Measurements from ENCODE around the gene GUCD1.

Gene GUCD1

GRCh38 chr22:24512043-24512442 is 42.9 kb downstream of the GUCD1 start:
- H3K4me1 Mint-ChIP-seq (ENCODE audit: low read depth) = peaks cover 5% of the 10 kb centered on the region
- H3K36me3 Mint-ChIP-seq = no peaks in the 10 kb centered on the region
- H3K9me3 Mint-ChIP-seq (ENCODE audit: low read depth) = no peaks in the 10 kb centered on the region
- no peak overlapping the region for H3K27ac Mint-ChIP-seq
- H3K4me3 Mint-ChIP-seq = no peak overlapping the region
- no peaks in the 10 kb centered on the region for H3K27me3 Mint-ChIP-seq

DNA sequence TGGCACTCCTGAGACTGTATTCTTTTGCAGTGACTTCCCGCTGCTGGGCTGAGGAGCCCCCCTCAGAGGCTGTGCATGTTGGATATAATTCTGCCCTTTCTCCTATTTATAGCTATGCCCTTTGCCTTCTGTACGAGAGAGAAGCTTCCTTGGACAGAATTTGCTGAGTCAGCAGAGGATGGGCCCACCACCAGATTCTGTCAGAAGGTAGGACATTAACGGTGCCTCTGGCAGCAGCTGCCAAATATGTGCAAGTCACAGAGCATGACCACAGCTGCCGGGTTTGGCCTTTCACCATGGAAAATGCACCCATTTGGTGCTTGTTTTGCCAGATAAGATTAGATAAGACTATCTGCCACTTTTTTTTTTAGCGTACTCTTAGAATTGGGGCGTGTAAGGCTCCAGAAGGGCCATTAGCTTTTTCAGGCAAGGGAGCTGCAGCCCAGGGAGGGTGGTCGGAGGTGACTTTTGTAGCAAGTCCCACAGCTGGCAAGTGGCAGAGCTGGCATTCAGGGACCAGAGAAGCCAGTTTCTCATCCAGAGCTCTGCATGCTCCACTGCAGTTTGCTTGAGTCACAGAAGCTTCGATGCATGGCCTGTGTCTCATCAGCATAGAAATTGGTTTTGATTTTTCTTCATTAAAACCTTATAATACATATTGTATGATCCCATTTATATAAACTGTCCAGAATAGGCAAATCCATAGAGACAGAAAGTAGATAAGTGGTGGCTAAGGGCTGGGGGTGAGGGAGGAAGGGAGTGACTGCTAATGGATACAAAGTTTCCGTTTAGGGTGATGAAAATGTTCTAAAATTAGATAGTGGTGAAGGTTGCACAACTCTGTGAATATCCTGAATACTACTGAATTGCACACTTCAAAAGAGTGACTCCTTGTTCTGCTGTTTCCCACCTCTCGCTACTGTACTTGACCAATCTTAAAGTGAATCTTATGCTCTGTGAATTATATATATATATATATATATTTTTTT is 44.0 kb downstream of the GUCD1 start:
- Mint-ChIP-seq H3K27me3 (no peaks in the 10 kb centered on the region), H3K9me3 (ENCODE audit: low read depth) (no peaks in the 10 kb centered on the region), H3K27ac (no peak overlapping the region), H3K4me1 (ENCODE audit: low read depth) (peaks cover 5% of the 10 kb centered on the region), H3K36me3 (no peaks in the 10 kb centered on the region), H3K4me3 (no peak overlapping the region)

- no peaks in the 10 kb centered on the region for H3K36me3 Mint-ChIP-seq
- H3K4me3 Mint-ChIP-seq = no peak overlapping the region
- H3K9me3 Mint-ChIP-seq (ENCODE audit: low read depth) = no peaks in the 10 kb centered on the region
- H3K4me1 Mint-ChIP-seq (ENCODE audit: low read depth) = peaks cover 11% of the 10 kb centered on the region
- H3K27me3 Mint-ChIP-seq = no peaks in the 10 kb centered on the region
- no peak overlapping the region for H3K27ac Mint-ChIP-seq
Observed at GRCh38 chr22:24507716-24508115, 47.2 kb downstream of the GUCD1 start.

DNA sequence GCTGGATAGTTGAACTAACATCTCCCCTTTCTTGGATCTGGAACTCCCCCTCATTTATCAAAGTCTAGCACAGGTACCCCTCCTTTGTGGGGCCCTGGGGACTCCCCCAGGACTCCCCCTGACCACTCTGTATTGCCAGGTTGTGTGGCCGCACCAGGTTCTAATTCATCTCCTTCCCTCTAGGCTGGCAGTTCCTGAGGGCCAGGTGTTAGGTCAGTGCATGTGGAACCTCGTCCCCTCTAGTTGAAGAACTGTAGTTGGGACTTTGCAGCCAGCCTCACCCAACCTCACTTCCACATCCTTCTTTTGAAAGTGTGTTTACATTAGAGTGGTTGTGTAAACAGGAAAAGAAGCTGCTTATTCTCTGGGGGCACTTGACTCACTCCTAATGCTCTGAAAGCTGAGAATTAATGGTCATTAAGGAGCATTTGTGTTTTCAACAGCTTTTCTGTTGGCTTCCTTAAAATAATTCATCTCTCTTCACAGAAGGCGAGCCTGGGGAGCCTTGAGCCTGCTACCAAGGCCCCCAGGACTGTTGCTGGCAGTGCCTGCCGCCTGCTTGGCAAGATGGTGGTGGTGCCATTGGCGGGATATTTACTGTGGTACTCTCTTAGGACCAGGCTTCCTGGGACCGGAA is 48.0 kb downstream of the GUCD1 start:
- peaks cover 9% of the 10 kb centered on the region for H3K4me1 Mint-ChIP-seq (ENCODE audit: low read depth)
- H3K9me3 Mint-ChIP-seq (ENCODE audit: low read depth) = no peaks in the 10 kb centered on the region
- no peak overlapping the region for H3K4me3 Mint-ChIP-seq
- no peaks in the 10 kb centered on the region for H3K36me3 Mint-ChIP-seq
- no peak overlapping the region for H3K27ac Mint-ChIP-seq
- H3K27me3 Mint-ChIP-seq = no peaks in the 10 kb centered on the region

DNA sequence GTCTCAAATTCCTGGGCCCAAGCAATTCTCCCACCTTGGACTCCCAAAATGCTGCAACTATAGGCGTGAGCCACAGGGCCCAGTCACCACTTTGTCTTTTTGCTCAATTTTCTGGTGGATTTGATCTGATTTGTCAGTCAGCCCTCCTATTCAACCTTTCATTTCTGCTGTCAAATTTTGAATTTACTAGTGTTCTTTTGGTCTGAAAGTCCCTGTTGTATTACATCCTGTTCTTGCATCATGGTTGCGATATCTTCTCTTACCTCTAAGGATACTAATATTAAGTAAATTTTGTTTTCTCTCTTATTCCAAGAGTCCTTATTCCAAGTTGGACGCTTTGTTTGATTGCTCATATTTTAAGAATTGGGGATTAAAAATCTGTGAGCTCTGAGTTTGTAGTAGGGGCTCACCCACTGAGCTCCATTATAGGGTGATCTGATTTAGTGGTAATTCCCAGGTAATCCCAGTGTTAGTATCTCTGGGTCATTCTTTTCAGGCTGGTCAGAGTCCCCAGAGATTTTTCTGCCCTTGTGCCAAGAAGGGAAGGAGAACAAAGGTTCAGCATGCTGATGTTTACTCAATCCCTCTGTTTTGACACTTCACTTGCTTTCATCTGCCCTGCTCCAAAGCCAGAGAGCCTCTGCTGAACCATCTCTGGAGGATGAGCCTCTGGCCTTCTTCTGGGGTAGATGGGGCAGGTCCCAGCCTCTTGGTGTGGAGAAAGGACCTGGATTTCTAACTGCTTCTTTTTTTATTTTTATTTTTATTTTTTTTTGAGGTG is 49.8 kb downstream of the GUCD1 start:
- Mint-ChIP-seq H3K4me3 (no peak overlapping the region), H3K9me3 (ENCODE audit: low read depth) (no peaks in the 10 kb centered on the region), H3K36me3 (no peaks in the 10 kb centered on the region), H3K27me3 (no peaks in the 10 kb centered on the region), H3K27ac (no peak overlapping the region), H3K4me1 (ENCODE audit: low read depth) (peaks cover 6% of the 10 kb centered on the region)

- no peak overlapping the region for H3K27ac Mint-ChIP-seq
- H3K27me3 Mint-ChIP-seq = no peaks in the 10 kb centered on the region
- peaks cover 6% of the 10 kb centered on the region for H3K4me1 Mint-ChIP-seq (ENCODE audit: low read depth)
- no peaks in the 10 kb centered on the region for H3K9me3 Mint-ChIP-seq (ENCODE audit: low read depth)
- no peak overlapping the region for H3K4me3 Mint-ChIP-seq
- no peaks in the 10 kb centered on the region for H3K36me3 Mint-ChIP-seq
Observed at GRCh38 chr22:24504540-24504939, 50.4 kb downstream of the GUCD1 start.

- no peaks in the 10 kb centered on the region for H3K27me3 Mint-ChIP-seq
- peaks cover 7% of the 10 kb centered on the region for H3K4me1 Mint-ChIP-seq (ENCODE audit: low read depth)
- no peaks in the 10 kb centered on the region for H3K36me3 Mint-ChIP-seq
- no peak overlapping the region for H3K27ac Mint-ChIP-seq
- no peak overlapping the region for H3K4me3 Mint-ChIP-seq
- H3K9me3 Mint-ChIP-seq (ENCODE audit: low read depth) = no peaks in the 10 kb centered on the region
Observed at GRCh38 chr22:24503843-24504338, 51.0 kb downstream of the GUCD1 start.

GRCh38 chr22:24503137-24503842 is 51.6 kb downstream of the GUCD1 start:
- no peak overlapping the region for H3K4me3 Mint-ChIP-seq
- peaks cover 13% of the 10 kb centered on the region for H3K4me1 Mint-ChIP-seq (ENCODE audit: low read depth)
- H3K9me3 Mint-ChIP-seq (ENCODE audit: low read depth) = no peaks in the 10 kb centered on the region
- no peak overlapping the region for H3K27ac Mint-ChIP-seq
- H3K27me3 Mint-ChIP-seq = no peaks in the 10 kb centered on the region
- H3K36me3 Mint-ChIP-seq = no peaks in the 10 kb centered on the region

GRCh38 chr22:24502541-24502940 is 52.4 kb downstream of the GUCD1 start:
- Mint-ChIP-seq H3K27ac (no peak overlapping the region), H3K27me3 (no peaks in the 10 kb centered on the region), H3K9me3 (ENCODE audit: low read depth) (no peaks in the 10 kb centered on the region), H3K4me1 (ENCODE audit: low read depth) (peaks cover 21% of the 10 kb centered on the region), H3K36me3 (no peaks in the 10 kb centered on the region), H3K4me3 (no peak overlapping the region)

DNA sequence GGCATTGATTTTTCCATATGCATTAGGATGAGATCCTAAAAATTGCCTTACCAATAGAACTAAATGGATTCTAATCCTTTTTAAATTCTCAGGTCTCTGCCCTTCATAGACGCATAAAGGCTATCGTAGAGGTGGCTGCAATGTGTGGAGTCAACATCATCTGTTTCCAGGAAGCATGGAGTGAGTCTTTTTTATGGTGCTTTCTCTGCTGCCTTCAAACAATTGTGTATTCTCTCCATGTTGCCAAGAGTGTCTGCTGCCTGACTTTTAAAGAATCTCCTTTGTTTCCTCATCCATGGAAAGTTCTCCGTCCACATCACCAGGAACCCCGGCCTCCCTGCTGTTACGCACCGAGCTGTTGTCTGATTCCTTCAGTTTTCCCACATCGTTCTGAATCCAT is 52.9 kb downstream of the GUCD1 start:
- Mint-ChIP-seq H3K27me3 (no peaks in the 10 kb centered on the region), H3K4me1 (ENCODE audit: low read depth) (peaks cover 23% of the 10 kb centered on the region), H3K4me3 (no peak overlapping the region), H3K36me3 (no peaks in the 10 kb centered on the region), H3K27ac (no peak overlapping the region), H3K9me3 (ENCODE audit: low read depth) (no peaks in the 10 kb centered on the region)

- Mint-ChIP-seq H3K27ac (no peak overlapping the region), H3K4me3 (no peak overlapping the region), H3K9me3 (ENCODE audit: low read depth) (no peaks in the 10 kb centered on the region), H3K4me1 (ENCODE audit: low read depth) (peaks cover 23% of the 10 kb centered on the region), H3K27me3 (no peaks in the 10 kb centered on the region), H3K36me3 (no peaks in the 10 kb centered on the region)
Observed at GRCh38 chr22:24501301-24502005, 53.5 kb downstream of the GUCD1 start.

- Mint-ChIP-seq H3K9me3 (ENCODE audit: low read depth) (no peaks in the 10 kb centered on the region), H3K27me3 (no peaks in the 10 kb centered on the region), H3K4me1 (ENCODE audit: low read depth) (peaks cover 23% of the 10 kb centered on the region), H3K36me3 (no peaks in the 10 kb centered on the region), H3K27ac (no peak overlapping the region), H3K4me3 (no peak overlapping the region)
Observed at GRCh38 chr22:24500277-24500820, 54.6 kb downstream of the GUCD1 start.

DNA sequence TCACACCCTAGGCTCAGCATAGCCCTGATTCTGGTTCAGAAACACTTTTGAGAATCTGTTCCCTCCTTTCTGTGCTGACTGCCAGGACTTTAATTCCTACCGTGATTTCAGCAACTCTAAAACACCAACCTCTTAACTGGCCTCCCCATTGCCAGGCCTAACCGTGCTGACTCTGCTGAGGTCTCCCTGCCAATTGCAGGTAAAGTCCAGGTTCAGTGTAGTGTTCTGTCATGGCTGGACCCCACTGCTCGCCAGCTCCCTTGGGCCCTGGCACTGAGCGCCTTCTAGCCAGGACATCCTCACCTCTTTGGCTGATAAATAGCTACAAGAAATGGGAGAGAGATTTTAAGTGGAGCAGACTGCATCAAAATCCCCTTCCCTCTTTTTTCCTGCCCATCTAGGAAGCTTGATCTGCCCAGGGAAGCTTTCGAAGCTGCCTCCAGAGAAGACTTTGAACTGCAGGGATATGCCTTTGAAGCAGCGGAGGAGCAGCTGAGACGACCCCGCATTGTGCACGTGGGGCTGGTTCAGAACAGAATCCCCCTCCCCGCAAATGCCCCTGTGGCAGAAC is 55.1 kb downstream of the GUCD1 start:
- H3K4me3 Mint-ChIP-seq = no peak overlapping the region
- H3K36me3 Mint-ChIP-seq = no peaks in the 10 kb centered on the region
- H3K9me3 Mint-ChIP-seq (ENCODE audit: low read depth) = no peaks in the 10 kb centered on the region
- H3K27ac Mint-ChIP-seq = no peak overlapping the region
- peaks cover 23% of the 10 kb centered on the region for H3K4me1 Mint-ChIP-seq (ENCODE audit: low read depth)
- H3K27me3 Mint-ChIP-seq = no peaks in the 10 kb centered on the region
